ENCODE measurements around the gene ARGFX.

- TF ChIP-seq, protein P1, sequence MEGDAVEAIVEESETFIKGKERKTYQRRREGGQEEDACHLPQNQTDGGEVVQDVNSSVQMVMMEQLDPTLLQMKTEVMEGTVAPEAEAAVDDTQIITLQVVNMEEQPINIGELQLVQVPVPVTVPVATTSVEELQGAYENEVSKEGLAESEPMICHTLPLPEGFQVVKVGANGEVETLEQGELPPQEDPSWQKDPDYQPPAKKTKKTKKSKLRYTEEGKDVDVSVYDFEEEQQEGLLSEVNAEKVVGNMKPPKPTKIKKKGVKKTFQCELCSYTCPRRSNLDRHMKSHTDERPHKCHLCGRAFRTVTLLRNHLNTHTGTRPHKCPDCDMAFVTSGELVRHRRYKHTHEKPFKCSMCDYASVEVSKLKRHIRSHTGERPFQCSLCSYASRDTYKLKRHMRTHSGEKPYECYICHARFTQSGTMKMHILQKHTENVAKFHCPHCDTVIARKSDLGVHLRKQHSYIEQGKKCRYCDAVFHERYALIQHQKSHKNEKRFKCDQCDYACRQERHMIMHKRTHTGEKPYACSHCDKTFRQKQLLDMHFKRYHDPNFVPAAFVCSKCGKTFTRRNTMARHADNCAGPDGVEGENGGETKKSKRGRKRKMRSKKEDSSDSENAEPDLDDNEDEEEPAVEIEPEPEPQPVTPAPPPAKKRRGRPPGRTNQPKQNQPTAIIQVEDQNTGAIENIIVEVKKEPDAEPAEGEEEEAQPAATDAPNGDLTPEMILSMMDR (conservative IDR thresholded peaks at IDR 0.05; ENCODE audit: low read length): no peak
- no peak for TF ChIP-seq EZH2phosphoT487 (IDR thresholded peaks at IDR 0.05; ENCODE audit: borderline replicate concordance, low read depth, low read length)
Observed at GRCh38 chr3:121531269-121531668, 36.5 kb upstream of the ARGFX start.

All from OCI-LY7 (cell line).